Gastroesophageal sphincter (tissue), 3 donors: Measurements from ENCODE around the gene INSR.

Source experiments
- CTCF ChIP-seq, 4 experiments: fragments of 200-600 bp in 2 of 4; fragments of 450-650 bp in 2 of 4; sonication (generic) in 1 of 4; IDR thresholded peaks; one replicate each; pipeline ENCODE4 v1.5.1; 2017 to 2019; ENCODE audit warnings: antibody characterized with exemption in 4 of 4, mild to moderate bottlenecking in 2 of 4, moderate library complexity in 2 of 4
- EP300 ChIP-seq: sonication (generic); formaldehyde crosslinking; IDR thresholded peaks from one replicate; pipeline ENCODE4 v1.6.1; 2017; ENCODE audit warnings: antibody characterized with exemption, mild to moderate bottlenecking
- POLR2A ChIP-seq, 2 donors: fragments of 450-650 bp; IDR thresholded peaks; one replicate each; pipeline ENCODE4 v1.6.1; 2017; ENCODE audit warnings: antibody characterized with exemption in 2 of 2, mild to moderate bottlenecking in 2 of 2, moderate library complexity in 1 of 2
- POLR2AphosphoS5 ChIP-seq: sonication (generic); formaldehyde crosslinking; IDR thresholded peaks from one replicate; pipeline ENCODE4 v1.6.1; 2017; ENCODE audit warnings: antibody characterized with exemption

- no peak for TF ChIP-seq CTCF (IDR thresholded peaks at IDR 0.05)
- peak; percentile 60 for TF ChIP-seq POLR2AphosphoS5
- no peak for TF ChIP-seq POLR2A (IDR thresholded peaks at IDR 0.05)
- no peak for TF ChIP-seq EP300
Measured at GRCh38 chr19:7265963-7266362, 28.3 kb downstream of the INSR start.
